WTC11 (cell line): ENCODE measurements around the gene KRAS.

Experiments used
- CREB1 ChIP-seq: sonication (generic); formaldehyde crosslinking; IDR thresholded peaks from 2 replicates; pipeline ENCODE4 v1.8.0; 2023; ENCODE audit warnings: mild to moderate bottlenecking, missing genetic modification reagents
- CREM ChIP-seq: sonication (generic); formaldehyde crosslinking; IDR thresholded peaks from 2 replicates; pipeline ENCODE4 v1.8.1; 2022; ENCODE audit warnings: mild to moderate bottlenecking, missing genetic modification reagents, moderate library complexity
- E2F4 ChIP-seq: sonication (generic); formaldehyde crosslinking; IDR thresholded peaks from 2 replicates; pipeline ENCODE4 v1.8.1; 2022; ENCODE audit warnings: low read depth, mild to moderate bottlenecking, moderate library complexity, missing genetic modification reagents, borderline replicate concordance
- ETV6 ChIP-seq: sonication (generic); formaldehyde crosslinking; IDR thresholded peaks from 2 replicates; pipeline ENCODE4 v1.8.1; 2022; ENCODE audit warnings: mild to moderate bottlenecking, missing genetic modification reagents
- JUN ChIP-seq: sonication (generic); formaldehyde crosslinking; IDR thresholded peaks from 2 replicates; pipeline ENCODE4 v1.8.0; 2023; ENCODE audit warnings: mild to moderate bottlenecking, missing genetic modification reagents
- SP1 ChIP-seq: sonication (generic); formaldehyde crosslinking; conservative IDR thresholded peaks from 2 replicates; pipeline ENCODE4 v1.8.1; 2022; ENCODE audit warnings: missing genetic modification reagents
- TF ChIP-seq, protein P1 (sequence below): fragments of 200-600 bp; IDR thresholded peaks from 2 replicates; pipeline ENCODE4 v1.8.0; 2022; ENCODE audit warnings: antibody characterized with exemption
- TF ChIP-seq, protein P2 (sequence below): sonication (generic); formaldehyde crosslinking; IDR thresholded peaks from 2 replicates; pipeline ENCODE4 v1.8.0; 2022; ENCODE audit warnings: mild to moderate bottlenecking, missing genetic modification reagents

- TF ChIP-seq, protein P1, sequence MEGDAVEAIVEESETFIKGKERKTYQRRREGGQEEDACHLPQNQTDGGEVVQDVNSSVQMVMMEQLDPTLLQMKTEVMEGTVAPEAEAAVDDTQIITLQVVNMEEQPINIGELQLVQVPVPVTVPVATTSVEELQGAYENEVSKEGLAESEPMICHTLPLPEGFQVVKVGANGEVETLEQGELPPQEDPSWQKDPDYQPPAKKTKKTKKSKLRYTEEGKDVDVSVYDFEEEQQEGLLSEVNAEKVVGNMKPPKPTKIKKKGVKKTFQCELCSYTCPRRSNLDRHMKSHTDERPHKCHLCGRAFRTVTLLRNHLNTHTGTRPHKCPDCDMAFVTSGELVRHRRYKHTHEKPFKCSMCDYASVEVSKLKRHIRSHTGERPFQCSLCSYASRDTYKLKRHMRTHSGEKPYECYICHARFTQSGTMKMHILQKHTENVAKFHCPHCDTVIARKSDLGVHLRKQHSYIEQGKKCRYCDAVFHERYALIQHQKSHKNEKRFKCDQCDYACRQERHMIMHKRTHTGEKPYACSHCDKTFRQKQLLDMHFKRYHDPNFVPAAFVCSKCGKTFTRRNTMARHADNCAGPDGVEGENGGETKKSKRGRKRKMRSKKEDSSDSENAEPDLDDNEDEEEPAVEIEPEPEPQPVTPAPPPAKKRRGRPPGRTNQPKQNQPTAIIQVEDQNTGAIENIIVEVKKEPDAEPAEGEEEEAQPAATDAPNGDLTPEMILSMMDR: no peak
- TF ChIP-seq ETV6 (CRISPR knock-in tag): no peak
- TF ChIP-seq CREB1 (CRISPR knock-in tag): no peak
- TF ChIP-seq JUN: no peak
- no peak for TF ChIP-seq CREM
- no peak for TF ChIP-seq SP1 (CRISPR knock-in tag)
- no peak for TF ChIP-seq E2F4 (CRISPR knock-in tag)
- TF ChIP-seq, protein P2, sequence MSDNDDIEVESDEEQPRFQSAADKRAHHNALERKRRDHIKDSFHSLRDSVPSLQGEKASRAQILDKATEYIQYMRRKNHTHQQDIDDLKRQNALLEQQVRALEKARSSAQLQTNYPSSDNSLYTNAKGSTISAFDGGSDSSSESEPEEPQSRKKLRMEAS (CRISPR knock-in tag): no peak
Observed at GRCh38 chr12:25245491-25245890, 5.2 kb downstream of the KRAS start.
